Inflammatory macrophage (primary cell): ENCODE measurements around the gene NEMP2.
A peak's percentile ranks its signal among the peaks of the same experiment; 100 is the strongest.
"Not testable (repeated sequence)": the region's sequence is repeated elsewhere in the genome, so short reads cannot be mapped to it uniquely, and the experiment has no call there.

Source experiments
- DNase-seq, 2 donors: peaks; one replicate each; pipeline ENCODE4 v3.0.0-alpha.2; 2020 to 2022

Gene NEMP2

GRCh38 chr2:190488516-190489233 lies 45.8 kb downstream of the NEMP2 start:
- no peak for DNase-seq

DNA sequence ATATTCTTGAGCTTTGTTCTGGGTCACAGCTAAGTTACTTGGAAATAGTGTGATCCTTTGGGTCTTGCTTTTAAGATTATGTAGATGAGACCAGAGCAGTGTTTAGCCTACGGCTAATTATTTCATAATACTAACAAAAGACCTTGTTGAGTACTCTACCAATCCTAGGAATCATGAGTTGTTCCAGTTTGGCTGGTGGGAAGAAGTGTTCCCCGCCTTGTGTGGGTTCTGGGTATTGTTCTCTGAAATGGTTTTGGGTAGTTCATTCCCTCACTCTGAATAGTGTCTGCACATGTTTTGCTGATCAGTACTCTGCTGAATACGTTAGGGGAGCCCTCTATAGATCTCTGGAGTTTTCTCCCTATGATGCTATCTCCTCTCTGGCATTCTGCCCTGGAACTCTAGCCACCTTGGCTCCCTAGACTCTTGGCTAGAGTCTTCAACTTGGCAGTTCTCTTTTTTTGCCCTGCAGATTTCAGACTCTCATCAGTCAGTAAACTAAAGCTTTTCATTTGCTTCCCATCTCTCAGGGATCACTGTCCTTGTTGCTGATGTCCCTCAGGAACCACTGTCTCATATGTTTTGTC lies 48.4 kb downstream of the NEMP2 start:
- DNase-seq: no peak

DNA sequence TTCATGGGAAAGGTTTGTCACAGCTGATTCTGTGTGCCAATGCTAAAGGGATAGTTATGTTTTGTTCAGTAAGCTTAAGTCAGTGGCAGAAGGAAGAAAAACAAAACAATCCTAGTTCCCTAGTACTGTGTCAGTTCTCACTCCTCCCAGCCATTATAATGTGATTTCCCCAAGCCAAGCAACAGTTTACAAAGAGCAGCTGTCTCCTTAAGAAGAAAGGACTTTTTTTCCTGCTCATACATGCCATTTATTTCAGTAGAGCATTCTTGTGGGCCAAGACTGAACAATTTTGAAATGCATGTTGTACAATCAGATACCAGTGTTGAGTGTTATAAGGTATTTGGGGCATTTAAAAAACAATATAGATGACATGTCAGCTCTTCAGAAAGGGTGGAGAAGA lies 52.1 kb downstream of the NEMP2 start:
- DNase-seq: no peak

- DNase-seq: no peak
Observed at GRCh38 chr2:190481339-190481738, 53.2 kb downstream of the NEMP2 start.

DNA sequence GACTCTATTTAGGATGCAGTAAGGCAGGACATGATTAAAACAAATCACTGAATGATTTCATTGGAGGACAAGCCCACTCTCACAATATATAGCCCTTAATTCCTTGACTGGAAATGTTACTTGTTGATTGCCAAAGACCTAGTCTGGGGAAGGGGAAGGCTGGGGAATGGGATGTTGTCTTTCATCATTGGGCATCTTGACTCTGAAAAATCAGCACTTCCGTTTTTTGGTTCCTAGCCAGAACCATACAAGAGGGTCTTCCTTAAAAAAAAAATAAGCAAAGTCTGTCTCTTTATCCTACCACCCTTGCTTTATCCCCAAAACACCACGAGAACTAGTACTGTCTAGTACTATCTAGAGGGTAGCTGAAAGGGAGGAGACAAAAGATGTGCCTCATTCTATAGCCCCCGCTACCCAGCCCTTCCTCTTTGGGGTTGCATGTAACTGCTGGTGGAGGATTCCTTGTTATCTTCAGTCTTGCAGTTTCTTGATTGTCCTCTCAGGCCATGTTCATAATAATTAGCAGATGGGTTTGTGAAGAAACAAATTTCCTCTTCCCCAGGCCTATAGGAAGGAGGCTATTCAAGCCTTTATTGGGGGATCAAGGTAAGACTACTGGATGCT lies 55.8 kb downstream of the NEMP2 start:
- DNase-seq: no peak

- no peak for DNase-seq
Observed at GRCh38 chr2:190477661-190478454, 56.7 kb downstream of the NEMP2 start.

GRCh38 chr2:190470256-190470826 lies 64.2 kb downstream of the NEMP2 start:
- no peak for DNase-seq

DNA sequence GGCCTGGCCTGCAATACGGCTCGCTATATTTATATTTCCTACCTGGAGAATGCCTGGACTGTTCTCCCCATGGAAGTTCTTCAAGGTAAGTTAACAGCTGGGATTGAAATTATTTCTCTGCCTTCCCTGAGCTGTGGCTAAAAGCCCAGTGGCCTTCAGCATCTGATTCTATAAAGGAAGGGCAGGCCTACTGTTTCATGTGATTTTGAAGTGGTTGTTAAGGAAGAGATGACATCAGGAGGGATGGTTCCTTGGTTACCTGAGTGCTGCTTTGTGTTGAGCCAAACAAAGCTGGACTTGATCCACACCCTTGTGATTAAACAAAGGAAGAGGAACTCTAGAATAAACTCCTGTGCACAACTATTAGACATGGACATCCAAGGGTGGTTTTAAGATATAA lies 64.8 kb downstream of the NEMP2 start:
- peak; percentile 55 to 61 for DNase-seq

DNA sequence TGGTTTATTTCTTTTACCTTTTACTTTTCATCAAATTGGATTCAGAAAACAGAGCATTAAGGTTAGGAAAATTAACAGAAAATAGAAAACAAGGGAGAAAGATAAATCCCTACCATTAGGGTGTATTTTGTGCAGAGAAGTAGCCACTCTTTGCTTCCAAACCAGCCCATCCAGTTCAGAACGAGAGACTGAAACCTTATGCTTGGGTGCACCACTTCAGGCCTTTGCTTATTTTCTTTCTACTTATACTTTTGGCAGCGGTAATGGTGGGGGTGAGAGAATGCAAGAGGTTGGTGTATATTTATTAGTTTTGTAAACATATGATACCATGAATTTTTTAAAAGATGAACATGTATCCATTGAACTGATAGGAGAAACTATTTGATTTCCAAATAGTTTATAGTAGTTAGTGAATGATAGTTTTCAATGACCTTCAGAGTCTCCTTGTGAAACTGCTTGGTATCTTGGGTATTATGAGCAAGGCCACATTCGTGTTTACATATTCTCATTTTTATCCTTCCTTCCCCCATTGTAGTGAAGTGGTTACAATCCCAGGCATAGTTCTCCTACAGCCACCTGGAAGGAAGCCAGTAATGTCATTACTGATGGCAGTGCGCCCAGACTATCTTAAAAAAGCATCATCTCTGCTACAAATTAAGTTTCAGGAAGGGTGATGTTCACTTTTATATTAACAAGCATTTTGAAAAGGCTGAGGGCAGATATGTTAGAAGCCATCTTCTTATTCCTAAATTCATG lies 65.5 kb downstream of the NEMP2 start:
- peak in 1 of 2 donors; percentile 26 for DNase-seq

- DNase-seq: not testable (repeated sequence)
Observed at GRCh38 chr2:190468354-190468753, 66.2 kb downstream of the NEMP2 start.

- no peak for DNase-seq
Observed at GRCh38 chr2:190467575-190468083, 66.9 kb downstream of the NEMP2 start.

DNA sequence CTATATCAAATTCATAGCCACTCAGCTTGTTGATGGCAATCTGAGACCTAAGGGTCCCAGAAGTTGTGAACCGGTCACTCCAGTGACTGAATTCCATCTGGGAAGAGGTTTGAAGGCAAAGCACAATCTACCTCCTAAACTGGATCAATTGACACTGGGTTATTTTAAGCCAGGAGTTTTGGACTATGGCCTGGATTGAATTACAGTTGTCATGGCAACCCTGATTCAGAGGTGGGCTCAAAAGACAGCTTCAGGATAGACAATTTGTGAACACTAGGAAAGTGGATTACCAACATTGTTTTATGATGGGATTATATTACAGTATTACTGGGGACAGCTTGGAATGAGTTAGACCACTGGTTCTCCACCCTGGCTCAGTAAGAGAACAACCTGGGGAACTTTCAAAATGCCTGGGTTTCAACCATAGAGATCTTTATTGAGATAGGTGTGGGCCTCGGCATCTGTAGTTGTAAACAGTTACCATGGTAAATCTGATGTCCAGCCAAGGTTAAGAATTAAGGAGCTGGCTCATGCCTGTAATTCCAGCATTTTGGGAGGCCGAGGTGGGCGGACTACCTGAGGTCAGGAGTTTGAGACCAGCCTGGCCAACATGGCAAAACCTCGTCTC lies 67.6 kb downstream of the NEMP2 start:
- no peak for DNase-seq

- DNase-seq: no peak
Observed at GRCh38 chr2:190465060-190465459, 69.5 kb downstream of the NEMP2 start.

DNA sequence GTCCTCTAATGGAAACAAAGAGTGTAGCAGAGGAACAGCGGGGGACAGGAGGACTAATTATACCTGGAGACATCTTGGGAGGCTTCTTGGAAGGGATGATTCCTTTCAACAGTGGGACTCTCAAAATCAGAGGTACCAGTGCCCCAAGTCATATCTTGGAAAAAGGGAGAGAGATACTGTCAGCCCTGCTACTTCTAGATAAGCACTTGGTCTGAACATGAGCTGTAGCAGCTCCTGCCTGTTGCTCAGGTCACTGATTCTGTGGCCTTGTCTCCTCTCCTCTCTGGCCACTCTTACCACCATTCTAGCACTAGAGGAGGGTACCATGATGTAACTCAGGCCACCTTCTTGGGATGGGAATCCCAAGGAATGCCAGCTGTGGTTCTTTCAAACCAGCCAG lies 71.9 kb downstream of the NEMP2 start:
- DNase-seq: no peak

GRCh38 chr2:190462181-190462580 lies 72.3 kb downstream of the NEMP2 start:
- peak; percentile 53 to 59 for DNase-seq

DNA sequence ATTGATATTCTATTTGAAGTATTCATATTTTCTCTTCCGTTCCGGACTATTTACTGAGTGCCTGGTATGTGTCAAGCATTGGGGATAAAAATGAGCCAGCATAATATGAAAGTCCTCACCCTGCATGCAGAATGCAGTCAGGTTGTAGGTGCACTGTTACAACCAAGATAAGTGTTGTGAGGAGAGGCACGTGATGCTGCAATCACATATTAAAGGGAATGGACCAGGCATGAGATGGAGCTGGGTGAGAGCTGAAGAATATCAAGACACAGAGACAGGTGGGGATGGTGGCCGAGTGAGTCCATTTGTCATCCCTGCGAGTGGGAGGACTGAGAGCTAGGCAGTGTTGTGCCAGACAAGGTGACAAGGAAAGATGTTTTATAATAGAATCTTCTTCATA lies 74.0 kb downstream of the NEMP2 start:
- no peak for DNase-seq

GRCh38 chr2:190459881-190460280 lies 74.6 kb downstream of the NEMP2 start:
- no peak for DNase-seq

- no peak for DNase-seq
Observed at GRCh38 chr2:190458352-190459107, 76.0 kb downstream of the NEMP2 start.

DNA sequence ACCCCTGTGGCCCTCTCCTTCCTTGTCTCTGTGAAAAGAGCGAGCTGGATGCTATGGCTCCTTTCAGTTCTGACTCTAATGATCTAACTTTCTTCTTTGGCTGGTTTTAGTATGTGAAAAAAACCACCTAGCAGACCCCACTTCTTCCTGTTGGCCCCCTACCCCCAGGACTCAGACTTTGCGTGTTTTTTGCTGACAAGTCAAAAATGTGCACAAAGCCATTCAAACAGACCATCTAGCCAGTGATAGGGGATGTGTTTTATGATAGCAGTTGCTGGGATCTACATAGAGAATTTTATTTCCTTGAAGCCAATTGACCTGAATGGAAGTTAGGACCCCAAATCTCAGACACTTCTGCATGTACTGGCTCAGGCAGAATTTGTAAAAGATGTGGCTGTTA lies 77.3 kb downstream of the NEMP2 start:
- no peak for DNase-seq

DNA sequence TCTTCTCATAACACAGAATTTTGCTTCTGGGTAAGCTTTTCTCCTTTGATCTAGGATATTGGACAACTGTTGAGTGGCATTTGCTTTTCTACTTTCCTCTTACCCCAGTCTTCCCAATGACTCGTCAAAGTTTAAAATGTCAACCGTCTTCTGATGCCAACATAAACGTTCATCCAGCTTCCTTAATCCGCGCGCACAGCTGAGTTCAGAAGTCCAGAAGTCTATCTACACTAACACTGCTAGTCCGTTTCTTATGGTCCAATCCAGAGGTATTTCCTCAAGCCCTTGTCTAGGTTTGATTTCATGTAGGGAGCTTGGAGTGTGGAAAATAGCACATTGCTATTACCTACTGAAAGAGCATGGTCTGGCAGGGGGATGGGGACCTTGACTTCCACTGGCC lies 77.7 kb downstream of the NEMP2 start:
- no peak for DNase-seq
